ENCODE data around the gene SIDT1.

SIDT1 gene

GRCh38 chr3:113508966-113509365 lies 23.4 kb upstream of the SIDT1 start:
- Histone ChIP-seq H3K4me3 (ENCODE audit: low read depth in 1 of 2, low read length in 2 of 2) (no peak overlapping the region), H3K27me3 (ENCODE audit: control insufficient read depth in 1 of 2, insufficient read depth in 2 of 2, low read length in 2 of 2) (no peaks in the 10 kb centered on the region), H3K9ac (ENCODE audit: low read depth in 1 of 2, low read length in 2 of 2) (no peak overlapping the region), H3K9me3 (ENCODE audit: control insufficient read depth in 1 of 2, low read length in 2 of 2) (no peaks in the 10 kb centered on the region), H3K4me1 (ENCODE audit: control insufficient read depth in 1 of 2, insufficient read depth in 2 of 2, low read length in 2 of 2) (peaks cover 0 to 2% of the 10 kb centered on the region in 2 donors), H3K36me3 (ENCODE audit: control insufficient read depth in 1 of 2, insufficient read depth in 2 of 2, low read length in 2 of 2) (no peaks in the 10 kb centered on the region), H3K27ac (ENCODE audit: low read depth, low read length) (no peak overlapping the region)

- Histone ChIP-seq H3K27me3 (ENCODE audit: control insufficient read depth in 1 of 2, insufficient read depth in 2 of 2, low read length in 2 of 2) (no peaks in the 10 kb centered on the region), H3K4me3 (ENCODE audit: low read depth in 1 of 2, low read length in 2 of 2) (peak overlapping the region; percentile 93), H3K27ac (ENCODE audit: low read depth, low read length) (peak overlapping the region; percentile 81), H3K36me3 (ENCODE audit: control insufficient read depth in 1 of 2, insufficient read depth in 2 of 2, low read length in 2 of 2) (no peaks in the 10 kb centered on the region), H3K9me3 (ENCODE audit: control insufficient read depth in 1 of 2, low read length in 2 of 2) (no peaks in the 10 kb centered on the region), H3K9ac (ENCODE audit: low read depth in 1 of 2, low read length in 2 of 2) (peak overlapping the region; percentile 75 to 86), H3K4me1 (ENCODE audit: control insufficient read depth in 1 of 2, insufficient read depth in 2 of 2, low read length in 2 of 2) (peaks cover 3 to 9% of the 10 kb centered on the region in 2 donors)
Observed at GRCh38 chr3:113514265-113514769, 18.0 kb upstream of the SIDT1 start.

GRCh38 chr3:113516115-113516505 lies 16.2 kb upstream of the SIDT1 start:
- Histone ChIP-seq H3K4me3 (ENCODE audit: low read depth in 1 of 2, low read length in 2 of 2) (peak overlapping the region; percentile 93), H3K4me1 (ENCODE audit: control insufficient read depth in 1 of 2, insufficient read depth in 2 of 2, low read length in 2 of 2) (peaks cover 3 to 9% of the 10 kb centered on the region in 2 donors), H3K9me3 (ENCODE audit: control insufficient read depth in 1 of 2, low read length in 2 of 2) (no peaks in the 10 kb centered on the region), H3K27ac (ENCODE audit: low read depth, low read length) (no peak overlapping the region), H3K9ac (ENCODE audit: low read depth in 1 of 2, low read length in 2 of 2) (no peak overlapping the region), H3K27me3 (ENCODE audit: control insufficient read depth in 1 of 2, insufficient read depth in 2 of 2, low read length in 2 of 2) (no peaks in the 10 kb centered on the region), H3K36me3 (ENCODE audit: control insufficient read depth in 1 of 2, insufficient read depth in 2 of 2, low read length in 2 of 2) (no peaks in the 10 kb centered on the region)

- Histone ChIP-seq H3K9me3 (ENCODE audit: control insufficient read depth in 1 of 2, low read length in 2 of 2) (no peaks in the 10 kb centered on the region), H3K4me1 (ENCODE audit: control insufficient read depth in 1 of 2, insufficient read depth in 2 of 2, low read length in 2 of 2) (no peaks in the 10 kb centered on the region), H3K27ac (ENCODE audit: low read depth, low read length) (no peak overlapping the region), H3K9ac (ENCODE audit: low read depth in 1 of 2, low read length in 2 of 2) (no peak overlapping the region), H3K27me3 (ENCODE audit: control insufficient read depth in 1 of 2, insufficient read depth in 2 of 2, low read length in 2 of 2) (no peaks in the 10 kb centered on the region), H3K36me3 (ENCODE audit: control insufficient read depth in 1 of 2, insufficient read depth in 2 of 2, low read length in 2 of 2) (no peaks in the 10 kb centered on the region), H3K4me3 (ENCODE audit: low read depth in 1 of 2, low read length in 2 of 2) (no peak overlapping the region)
Observed at GRCh38 chr3:113521981-113522380, 10.4 kb upstream of the SIDT1 start.

GRCh38 chr3:113523241-113523640 lies 9.1 kb upstream of the SIDT1 start:
- Histone ChIP-seq H3K4me1 (ENCODE audit: control insufficient read depth in 1 of 2, insufficient read depth in 2 of 2, low read length in 2 of 2) (no peaks in the 10 kb centered on the region), H3K4me3 (ENCODE audit: low read depth in 1 of 2, low read length in 2 of 2) (no peak overlapping the region), H3K27ac (ENCODE audit: low read depth, low read length) (no peak overlapping the region), H3K36me3 (ENCODE audit: control insufficient read depth in 1 of 2, insufficient read depth in 2 of 2, low read length in 2 of 2) (no peaks in the 10 kb centered on the region), H3K9me3 (ENCODE audit: control insufficient read depth in 1 of 2, low read length in 2 of 2) (no peaks in the 10 kb centered on the region), H3K9ac (ENCODE audit: low read depth in 1 of 2, low read length in 2 of 2) (no peak overlapping the region), H3K27me3 (ENCODE audit: control insufficient read depth in 1 of 2, insufficient read depth in 2 of 2, low read length in 2 of 2) (no peaks in the 10 kb centered on the region)

- H3K4me1 ChIP-seq (ENCODE audit: control insufficient read depth in 1 of 2, insufficient read depth in 2 of 2, low read length in 2 of 2), result peaks cover 0 to 16% of the 10 kb centered on the region in 2 donors
- peak overlapping the region; percentile 82 to 83 for H3K9ac ChIP-seq (ENCODE audit: low read depth in 1 of 2, low read length in 2 of 2)
- H3K4me3 ChIP-seq (ENCODE audit: low read depth in 1 of 2, low read length in 2 of 2), result peak overlapping the region; percentile 87 to 89
- H3K27ac ChIP-seq (ENCODE audit: low read depth, low read length), result peak overlapping the region; percentile 27
- H3K36me3 ChIP-seq (ENCODE audit: control insufficient read depth in 1 of 2, insufficient read depth in 2 of 2, low read length in 2 of 2), result no peaks in the 10 kb centered on the region
- H3K9me3 ChIP-seq (ENCODE audit: control insufficient read depth in 1 of 2, low read length in 2 of 2), result no peaks in the 10 kb centered on the region
- peaks cover 0 to 4% of the 10 kb centered on the region in 2 donors for H3K27me3 ChIP-seq (ENCODE audit: control insufficient read depth in 1 of 2, insufficient read depth in 2 of 2, low read length in 2 of 2)
Observed at GRCh38 chr3:113532698-113533533, 561 bp downstream of the SIDT1 start.

GRCh38 chr3:113533534-113533892 lies 1.2 kb downstream of the SIDT1 start:
- H3K27me3 ChIP-seq (ENCODE audit: control insufficient read depth in 1 of 2, insufficient read depth in 2 of 2, low read length in 2 of 2), result peaks cover 0 to 4% of the 10 kb centered on the region in 2 donors
- no peaks in the 10 kb centered on the region for H3K36me3 ChIP-seq (ENCODE audit: control insufficient read depth in 1 of 2, insufficient read depth in 2 of 2, low read length in 2 of 2)
- H3K4me1 ChIP-seq (ENCODE audit: control insufficient read depth in 1 of 2, insufficient read depth in 2 of 2, low read length in 2 of 2), result peaks cover 0 to 16% of the 10 kb centered on the region in 2 donors
- H3K9ac ChIP-seq (ENCODE audit: low read depth in 1 of 2, low read length in 2 of 2), result peak overlapping the region; percentile 82 to 83
- H3K27ac ChIP-seq (ENCODE audit: low read depth, low read length), result no peak overlapping the region
- no peaks in the 10 kb centered on the region for H3K9me3 ChIP-seq (ENCODE audit: control insufficient read depth in 1 of 2, low read length in 2 of 2)
- peak overlapping the region; percentile 87 to 89 for H3K4me3 ChIP-seq (ENCODE audit: low read depth in 1 of 2, low read length in 2 of 2)

- H3K9ac ChIP-seq (ENCODE audit: low read depth in 1 of 2, low read length in 2 of 2), result peak overlapping the region in 1 of 2 donors; percentile 82
- peaks cover 0 to 4% of the 10 kb centered on the region in 2 donors for H3K27me3 ChIP-seq (ENCODE audit: control insufficient read depth in 1 of 2, insufficient read depth in 2 of 2, low read length in 2 of 2)
- no peaks in the 10 kb centered on the region for H3K9me3 ChIP-seq (ENCODE audit: control insufficient read depth in 1 of 2, low read length in 2 of 2)
- peaks cover 0 to 16% of the 10 kb centered on the region in 2 donors for H3K4me1 ChIP-seq (ENCODE audit: control insufficient read depth in 1 of 2, insufficient read depth in 2 of 2, low read length in 2 of 2)
- no peak overlapping the region for H3K27ac ChIP-seq (ENCODE audit: low read depth, low read length)
- no peaks in the 10 kb centered on the region for H3K36me3 ChIP-seq (ENCODE audit: control insufficient read depth in 1 of 2, insufficient read depth in 2 of 2, low read length in 2 of 2)
- H3K4me3 ChIP-seq (ENCODE audit: low read depth in 1 of 2, low read length in 2 of 2), result peak overlapping the region; percentile 87 to 89
Observed at GRCh38 chr3:113534365-113534764, 2.0 kb downstream of the SIDT1 start.

- H3K27ac ChIP-seq (ENCODE audit: low read depth, low read length), result no peak overlapping the region
- no peaks in the 10 kb centered on the region for H3K36me3 ChIP-seq (ENCODE audit: control insufficient read depth in 1 of 2, insufficient read depth in 2 of 2, low read length in 2 of 2)
- H3K9me3 ChIP-seq (ENCODE audit: control insufficient read depth in 1 of 2, low read length in 2 of 2), result no peaks in the 10 kb centered on the region
Observed at GRCh38 chr3:113535898-113536297, 3.5 kb downstream of the SIDT1 start.

GRCh38 chr3:113536627-113537101 lies 4.3 kb downstream of the SIDT1 start:
- Histone ChIP-seq H3K4me3 (ENCODE audit: low read depth in 1 of 2, low read length in 2 of 2) (no peak overlapping the region), H3K27me3 (ENCODE audit: control insufficient read depth in 1 of 2, insufficient read depth in 2 of 2, low read length in 2 of 2) (peaks cover 0 to 4% of the 10 kb centered on the region in 2 donors), H3K9ac (ENCODE audit: low read depth in 1 of 2, low read length in 2 of 2) (no peak overlapping the region), H3K27ac (ENCODE audit: low read depth, low read length) (no peak overlapping the region), H3K36me3 (ENCODE audit: control insufficient read depth in 1 of 2, insufficient read depth in 2 of 2, low read length in 2 of 2) (no peaks in the 10 kb centered on the region), H3K9me3 (ENCODE audit: control insufficient read depth in 1 of 2, low read length in 2 of 2) (no peaks in the 10 kb centered on the region), H3K4me1 (ENCODE audit: control insufficient read depth in 1 of 2, insufficient read depth in 2 of 2, low read length in 2 of 2) (peaks cover 0 to 16% of the 10 kb centered on the region in 2 donors)

More at GRCh38 chr3:113535898-113536297, 3.5 kb downstream of the SIDT1 start:
- Histone ChIP-seq H3K27me3 (ENCODE audit: control insufficient read depth in 1 of 2, insufficient read depth in 2 of 2, low read length in 2 of 2) (peaks cover 0 to 4% of the 10 kb centered on the region in 2 donors), H3K4me3 (ENCODE audit: low read depth in 1 of 2, low read length in 2 of 2) (no peak overlapping the region), H3K4me1 (ENCODE audit: control insufficient read depth in 1 of 2, insufficient read depth in 2 of 2, low read length in 2 of 2) (peaks cover 0 to 16% of the 10 kb centered on the region in 2 donors), H3K9ac (ENCODE audit: low read depth in 1 of 2, low read length in 2 of 2) (no peak overlapping the region)
